Vagina (tissue), 2 donors: Measurements from ENCODE around the gene ZNF791. TPM values are rescaled to one million over a fixed set of nuclear protein-coding genes. Genes with fewer than 3 reads are reported as not detected.
"Not testable (repeated sequence)": the region's sequence is repeated elsewhere in the genome, so short reads cannot be mapped to it uniquely, and the experiment has no call there.

Experiments used
- DNase-seq, 2 donors: peaks; one replicate each; pipeline ENCODE4 v3.0.0-alpha.2; 2017; ENCODE audit errors: extremely low spot score in 2 of 2
- H3K27ac ChIP-seq: fragments of 200-600 bp; sonication (generic); one replicate; pipeline ENCODE4 v1.5.1; 2019
- H3K27me3 ChIP-seq: fragments of 200-600 bp; sonication (generic); one replicate; pipeline ENCODE4 v1.5.1; 2019
- H3K36me3 ChIP-seq, 2 donors: fragments of 200-600 bp; sonication (generic); one replicate each; pipeline ENCODE4 v1.5.1; 2017 to 2019
- H3K4me1 ChIP-seq: fragments of 200-600 bp; sonication (generic); one replicate; pipeline ENCODE4 v1.5.1; 2019
- H3K4me3 ChIP-seq, 2 donors: fragments of 200-600 bp; sonication (generic); 1 replicate in 1 of 2; 2 replicates in 1 of 2; pipeline ENCODE4 v1.5.1; 2016 to 2019
- H3K9me3 ChIP-seq: fragments of 200-600 bp; sonication (generic); one replicate; pipeline ENCODE4 v1.5.1; 2019
- POLR2A ChIP-seq, 2 donors: fragments of 450-650 bp; IDR thresholded peaks; one replicate each; pipeline ENCODE4 v1.6.1; 2017; ENCODE audit warnings: antibody characterized with exemption in 2 of 2, mild to moderate bottlenecking in 2 of 2, moderate library complexity in 2 of 2
- POLR2AphosphoS5 ChIP-seq, 2 donors: sonication (generic); formaldehyde crosslinking; IDR thresholded peaks; one replicate each; pipeline ENCODE4 v1.9.0; 2017; ENCODE audit warnings: antibody characterized with exemption in 2 of 2, mild to moderate bottlenecking in 2 of 2, low read depth in 1 of 2; ENCODE audit not compliant: insufficient read depth in 1 of 2
- intact Hi-C: fragments of 100-400 bp; cut with DNase I; formaldehyde crosslinking; loops from one replicate; pipeline ENCODE4 v1.15.1; 2023
- total RNA-seq: library from RNA; depleted of rRNA; stranded (reverse); fragments of >200 nt; gene quantifications from one replicate; pipeline ENCODE4 v1.2.3, GENCODE V29; 2016
- TF ChIP-seq, protein P1 (sequence below), 3 experiments: fragments of 450-650 bp in 2 of 3; fragments of 200-600 bp in 1 of 3; sonication (generic) in 1 of 3; IDR thresholded peaks; one replicate each; pipeline ENCODE4 v1.5.1; 2017 to 2019; ENCODE audit warnings: antibody characterized with exemption in 3 of 3, mild to moderate bottlenecking in 2 of 3, moderate library complexity in 2 of 3

ZNF791 gene
- total RNA-seq, 1 donor from 2014 or later, result 17.9 TPM

DNA sequence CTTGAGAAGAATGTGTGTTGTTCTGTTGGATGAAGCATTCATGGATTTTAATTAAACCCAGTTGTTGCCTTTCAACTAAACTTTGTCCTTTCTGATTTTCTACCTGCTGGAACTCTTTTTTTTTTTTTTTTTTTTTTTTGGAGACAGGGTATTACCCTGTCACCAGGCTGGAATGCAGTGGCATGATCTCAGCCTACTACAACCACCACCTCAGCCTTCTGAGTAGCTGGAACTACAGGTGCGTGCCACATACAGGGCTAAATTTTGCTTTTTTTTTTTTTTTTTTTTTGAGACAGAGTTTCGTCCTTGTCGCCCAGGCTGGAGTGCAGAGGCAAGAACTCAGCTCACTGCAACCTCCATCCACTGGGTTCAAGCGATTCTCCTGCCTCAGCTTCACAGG is 6.9 kb downstream of the ZNF791 start:
- peaks cover 61% of the 10 kb centered on the region for H3K4me1 ChIP-seq
- DNase-seq, result no peak
- intact Hi-C loops, result loop anchor here (10.0 kb wide), 1 partner anchor 47 kb away; the partner anchor contains the start of genes MAN2B1 and WDR83

DNA sequence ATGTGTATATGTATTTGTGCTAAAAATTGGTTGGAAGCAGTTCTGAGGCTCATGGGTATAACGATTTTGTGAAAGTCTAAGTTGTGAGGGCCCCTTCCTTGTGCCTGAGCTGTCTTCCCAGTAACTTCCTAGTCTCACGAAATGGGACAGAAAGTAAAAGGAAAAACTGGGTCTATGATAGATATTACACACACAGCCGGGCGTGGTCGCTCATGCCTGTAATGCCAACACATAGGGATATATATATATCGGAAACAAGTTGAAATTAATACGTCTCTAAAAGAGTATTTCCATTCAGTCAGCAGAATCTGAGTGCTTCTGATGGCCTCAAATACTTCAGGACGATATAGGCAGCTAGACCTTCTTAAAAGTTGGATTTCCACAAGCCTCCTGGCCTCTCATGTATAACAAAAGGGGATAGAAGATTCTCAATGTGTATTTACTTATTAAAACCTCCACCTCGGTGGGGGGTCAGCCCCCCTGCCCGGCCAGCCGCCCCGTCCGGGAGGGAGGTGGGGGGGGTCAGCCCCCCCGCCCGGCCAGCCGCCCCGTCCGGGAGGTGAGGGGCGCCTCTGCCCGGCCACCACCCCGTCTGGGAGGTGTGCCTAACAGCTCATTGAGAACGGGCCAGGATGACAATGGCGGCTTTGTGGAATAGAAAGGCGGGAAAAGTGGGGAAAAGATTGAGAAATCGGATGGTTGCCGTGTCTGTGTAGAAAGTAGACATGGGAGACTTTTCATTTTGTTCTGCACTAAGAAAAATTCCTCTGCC is 10.7 kb downstream of the ZNF791 start:
- peaks cover 0 to 36% of the 10 kb centered on the region in 2 donors for H3K36me3 ChIP-seq
- H3K4me1 ChIP-seq, result peaks cover 38% of the 10 kb centered on the region
- intact Hi-C loops, result not testable (repeated sequence)

More for the DNA sequence above, 6.9 kb downstream of the ZNF791 start:
- Histone ChIP-seq H3K36me3 (peaks cover 0 to 18% of the 10 kb centered on the region in 2 donors), H3K9me3 (no peaks in the 10 kb centered on the region), H3K27me3 (no peaks in the 10 kb centered on the region), H3K27ac (no peak overlapping the region), H3K4me3 (no peak overlapping the region)
- TF ChIP-seq POLR2AphosphoS5 (IDR thresholded peaks at IDR 0.05; ENCODE audit: insufficient read depth in 1 of 2, low read depth in 1 of 2), result no peak

DNA sequence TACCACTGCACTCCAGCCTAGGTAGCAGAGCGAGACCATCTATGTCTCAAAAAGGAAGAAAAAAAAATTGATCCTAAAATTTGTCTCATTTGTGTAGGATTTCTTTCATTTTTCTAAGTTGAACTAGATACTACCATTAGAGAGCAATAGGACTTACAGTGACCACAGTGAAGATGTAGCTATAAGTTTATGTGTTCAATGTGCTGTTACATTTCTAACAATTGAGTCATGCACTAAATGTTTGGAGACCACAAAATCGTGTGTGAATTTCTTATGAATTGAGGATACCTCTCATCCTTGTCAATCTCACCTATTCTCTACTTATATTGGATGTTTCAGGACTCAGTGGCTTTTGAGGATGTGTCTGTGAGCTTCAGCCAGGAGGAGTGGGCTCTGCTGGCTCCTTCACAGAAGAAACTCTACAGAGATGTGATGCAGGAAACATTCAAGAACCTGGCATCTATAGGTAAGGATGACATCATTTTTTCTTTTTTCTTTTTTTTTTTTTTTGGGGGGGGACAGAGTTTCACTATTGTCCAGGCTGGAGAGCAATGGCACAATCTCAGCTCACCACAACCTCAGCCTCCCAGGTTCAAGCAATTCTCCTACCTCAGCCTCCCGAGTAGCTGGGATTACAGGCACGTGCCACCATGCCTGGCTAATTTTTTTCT is 12.8 kb downstream of the ZNF791 start:
- no peak for DNase-seq
- Histone ChIP-seq H3K36me3 (peaks cover 3 to 50% of the 10 kb centered on the region in 2 donors), H3K27ac (no peak overlapping the region), H3K27me3 (no peaks in the 10 kb centered on the region), H3K4me3 (no peak overlapping the region), H3K4me1 (peaks cover 22% of the 10 kb centered on the region), H3K9me3 (peaks cover 6% of the 10 kb centered on the region)
- no peak for TF ChIP-seq POLR2A (IDR thresholded peaks at IDR 0.05)
- no peak for TF ChIP-seq POLR2AphosphoS5 (IDR thresholded peaks at IDR 0.05; ENCODE audit: insufficient read depth in 1 of 2, low read depth in 1 of 2)
- TF ChIP-seq, protein P1, sequence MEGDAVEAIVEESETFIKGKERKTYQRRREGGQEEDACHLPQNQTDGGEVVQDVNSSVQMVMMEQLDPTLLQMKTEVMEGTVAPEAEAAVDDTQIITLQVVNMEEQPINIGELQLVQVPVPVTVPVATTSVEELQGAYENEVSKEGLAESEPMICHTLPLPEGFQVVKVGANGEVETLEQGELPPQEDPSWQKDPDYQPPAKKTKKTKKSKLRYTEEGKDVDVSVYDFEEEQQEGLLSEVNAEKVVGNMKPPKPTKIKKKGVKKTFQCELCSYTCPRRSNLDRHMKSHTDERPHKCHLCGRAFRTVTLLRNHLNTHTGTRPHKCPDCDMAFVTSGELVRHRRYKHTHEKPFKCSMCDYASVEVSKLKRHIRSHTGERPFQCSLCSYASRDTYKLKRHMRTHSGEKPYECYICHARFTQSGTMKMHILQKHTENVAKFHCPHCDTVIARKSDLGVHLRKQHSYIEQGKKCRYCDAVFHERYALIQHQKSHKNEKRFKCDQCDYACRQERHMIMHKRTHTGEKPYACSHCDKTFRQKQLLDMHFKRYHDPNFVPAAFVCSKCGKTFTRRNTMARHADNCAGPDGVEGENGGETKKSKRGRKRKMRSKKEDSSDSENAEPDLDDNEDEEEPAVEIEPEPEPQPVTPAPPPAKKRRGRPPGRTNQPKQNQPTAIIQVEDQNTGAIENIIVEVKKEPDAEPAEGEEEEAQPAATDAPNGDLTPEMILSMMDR (IDR thresholded peaks at IDR 0.05), result no peak
- intact Hi-C loops, result no loop called here

More for the DNA sequence above, 10.7 kb downstream of the ZNF791 start:
- H3K9me3 ChIP-seq, DNase-seq, H3K27me3 ChIP-seq, H3K4me3 ChIP-seq, H3K27ac ChIP-seq: not testable (repeated sequence)

DNA sequence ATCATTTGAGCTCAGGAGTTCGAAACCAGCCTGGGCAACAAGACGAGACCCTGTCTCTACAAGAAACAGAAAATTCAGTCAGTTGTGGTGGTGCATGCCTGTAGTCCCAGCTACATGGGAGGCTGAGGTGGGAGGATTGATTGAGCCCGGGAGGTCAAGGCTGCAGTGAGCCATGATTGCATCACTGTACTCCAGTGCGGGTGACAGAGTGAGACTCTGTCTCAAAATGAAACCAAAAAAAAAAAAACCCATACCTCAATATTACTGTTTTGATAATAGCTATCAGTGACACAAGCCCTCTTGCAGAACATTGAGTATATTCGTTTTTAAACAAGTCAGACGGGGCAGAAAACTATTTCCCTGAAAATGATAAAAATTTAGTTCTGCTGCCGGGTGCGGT is 16.2 kb downstream of the ZNF791 start:
- H3K4me1 ChIP-seq, result peaks cover 10% of the 10 kb centered on the region
- H3K36me3 ChIP-seq, result peaks cover 6 to 62% of the 10 kb centered on the region in 2 donors
- no peaks in the 10 kb centered on the region for H3K27me3 ChIP-seq
- TF ChIP-seq, protein P1 (IDR thresholded peaks at IDR 0.05), result no peak
- no peak for TF ChIP-seq POLR2A (IDR thresholded peaks at IDR 0.05)
- intact Hi-C loops, result loop anchor here (2.0 kb wide), 1 partner anchor 50 kb away; no protein-coding TSS in a partner anchor
- H3K9me3 ChIP-seq, result peaks cover 6% of the 10 kb centered on the region
- no peak overlapping the region for H3K27ac ChIP-seq
- no peak for DNase-seq
- no peak overlapping the region for H3K4me3 ChIP-seq

DNA sequence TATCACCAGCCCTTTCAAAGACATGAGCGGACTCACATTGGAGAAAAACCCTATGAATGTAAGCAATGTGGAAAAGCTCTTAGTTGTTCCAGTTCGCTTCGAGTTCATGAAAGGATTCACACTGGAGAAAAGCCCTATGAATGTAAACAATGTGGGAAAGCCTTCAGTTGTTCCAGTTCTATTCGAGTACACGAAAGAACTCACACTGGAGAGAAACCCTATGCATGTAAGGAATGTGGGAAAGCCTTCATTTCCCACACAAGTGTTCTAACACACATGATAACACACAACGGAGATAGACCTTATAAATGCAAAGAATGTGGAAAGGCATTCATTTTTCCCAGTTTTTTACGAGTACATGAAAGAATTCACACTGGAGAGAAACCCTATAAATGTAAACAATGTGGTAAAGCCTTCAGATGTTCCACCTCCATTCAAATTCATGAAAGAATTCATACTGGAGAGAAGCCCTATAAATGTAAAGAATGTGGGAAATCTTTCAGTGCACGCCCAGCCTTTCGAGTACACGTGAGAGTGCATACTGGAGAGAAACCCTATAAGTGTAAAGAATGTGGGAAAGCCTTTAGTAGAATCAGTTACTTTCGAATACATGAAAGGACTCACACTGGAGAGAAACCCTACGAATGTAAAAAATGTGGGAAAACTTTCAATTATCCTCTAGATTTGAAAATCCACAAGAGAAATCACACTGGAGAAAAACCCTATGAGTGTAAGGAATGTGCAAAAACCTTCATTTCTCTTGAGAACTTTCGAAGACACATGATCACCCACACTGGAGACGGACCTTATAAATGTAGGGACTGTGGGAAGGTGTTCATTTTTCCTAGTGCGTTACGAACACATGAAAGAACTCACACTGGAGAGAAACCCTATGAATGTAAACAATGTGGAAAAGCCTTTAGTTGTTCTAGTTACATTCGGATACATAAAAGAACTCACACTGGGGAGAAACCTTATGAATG is 17.6 kb downstream of the ZNF791 start:
- no peaks in the 10 kb centered on the region for H3K27me3 ChIP-seq
- peaks cover 6% of the 10 kb centered on the region for H3K9me3 ChIP-seq
- no peak for DNase-seq
- intact Hi-C loops, result no loop called here
- H3K4me3 ChIP-seq, result no peak overlapping the region
- H3K4me1 ChIP-seq, result no peaks in the 10 kb centered on the region
- H3K27ac ChIP-seq, result no peak overlapping the region
- TF ChIP-seq POLR2AphosphoS5 (IDR thresholded peaks at IDR 0.05; ENCODE audit: insufficient read depth in 1 of 2, low read depth in 1 of 2) (no peak), POLR2A (IDR thresholded peaks at IDR 0.05) (no peak)
- TF ChIP-seq, protein P1 (IDR thresholded peaks at IDR 0.05), result no peak
- H3K36me3 ChIP-seq, result peaks cover 6 to 62% of the 10 kb centered on the region in 2 donors
